Activated CD8-positive, alpha-beta memory T cell treated with anti-CD3 and anti-CD28 coated beads for 4 hours (primary cell): Measurements from ENCODE around the gene CHPT1.
A peak's percentile ranks its signal among the peaks of the same experiment; 100 is the strongest.

Experiments used
- DNase-seq, 2 donors: peaks; one replicate each; pipeline ENCODE4 v3.0.0-alpha.2; 2020; ENCODE audit warnings: low read depth in 2 of 2

The CHPT1 gene

DNA sequence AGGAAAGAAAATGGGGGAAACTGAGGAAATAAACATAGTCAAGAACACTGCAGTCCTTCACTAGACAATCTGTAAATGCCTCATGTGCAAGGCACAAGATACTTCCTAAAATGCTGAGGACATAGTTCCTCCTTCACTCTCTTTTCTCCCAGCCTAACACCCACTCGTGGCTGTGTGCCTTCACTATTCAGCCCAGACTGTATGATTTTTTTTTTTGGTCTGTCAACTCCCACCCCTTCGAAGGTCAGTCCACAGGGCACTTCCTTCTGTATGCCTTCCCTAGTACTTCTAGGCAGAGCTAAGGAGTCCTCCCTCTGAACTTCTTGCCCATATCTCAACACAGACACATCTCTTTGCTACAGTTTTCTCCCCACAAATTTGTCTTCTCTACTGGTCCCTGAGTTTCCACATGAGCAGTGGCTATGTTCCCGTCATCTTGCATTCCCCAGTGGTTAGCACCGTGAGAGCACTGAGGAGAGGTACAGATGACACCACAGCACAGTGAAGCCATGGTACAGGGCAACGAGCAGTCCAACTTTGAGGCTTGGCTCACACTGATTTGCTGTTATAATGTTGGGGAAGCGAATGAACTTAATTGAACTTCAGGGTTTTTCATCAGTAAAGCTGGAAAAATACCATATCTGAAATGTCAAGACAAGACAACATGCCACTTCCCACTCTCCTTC, 65.9 kb downstream of the CHPT1 start:
- DNase-seq, result no peak

- no peak for DNase-seq
Observed at GRCh38 chr12:101764051-101764792, 66.8 kb downstream of the CHPT1 start.

- no peak for DNase-seq
Observed at GRCh38 chr12:101767537-101767936, 70.1 kb downstream of the CHPT1 start.

- DNase-seq, result no peak
Observed at GRCh38 chr12:101768781-101769180, 71.3 kb downstream of the CHPT1 start.

GRCh38 chr12:101769865-101770264, 72.4 kb downstream of the CHPT1 start:
- no peak for DNase-seq

DNA sequence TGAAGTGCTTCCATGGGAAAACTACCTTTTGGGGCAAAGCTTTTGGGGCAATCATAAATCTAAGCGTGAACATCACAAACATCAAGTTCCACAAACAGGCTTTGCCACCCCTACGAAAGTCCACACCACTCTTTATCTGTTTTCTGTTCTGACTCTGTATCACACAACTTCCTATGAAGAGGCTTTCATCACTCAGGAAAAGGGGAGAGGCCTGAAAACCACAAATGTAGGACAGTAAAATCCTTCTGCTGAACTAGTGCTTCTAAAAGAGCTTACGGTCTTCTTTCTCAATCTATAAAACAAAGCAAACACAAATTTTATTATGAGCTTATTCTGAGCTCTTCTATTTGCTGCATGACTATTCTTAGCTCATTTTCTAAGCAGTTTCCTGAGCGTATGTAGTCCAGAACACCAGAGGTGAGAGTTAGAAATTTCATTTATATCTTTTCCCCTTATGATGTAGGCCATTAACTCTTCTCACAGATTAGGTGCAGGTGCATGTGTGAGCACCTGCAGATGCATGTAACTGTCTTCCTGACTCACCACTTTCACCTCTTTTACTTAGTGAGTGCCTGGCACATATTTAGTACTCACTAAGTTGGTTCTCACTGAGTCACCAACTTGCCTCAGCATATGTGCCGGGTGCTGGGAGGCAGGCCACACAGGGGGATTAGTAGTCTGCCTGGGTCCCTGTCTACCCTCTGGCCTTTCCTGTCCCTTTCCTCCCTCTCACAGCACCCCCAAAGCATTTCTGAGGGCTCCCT, 74.8 kb downstream of the CHPT1 start:
- no peak for DNase-seq

DNA sequence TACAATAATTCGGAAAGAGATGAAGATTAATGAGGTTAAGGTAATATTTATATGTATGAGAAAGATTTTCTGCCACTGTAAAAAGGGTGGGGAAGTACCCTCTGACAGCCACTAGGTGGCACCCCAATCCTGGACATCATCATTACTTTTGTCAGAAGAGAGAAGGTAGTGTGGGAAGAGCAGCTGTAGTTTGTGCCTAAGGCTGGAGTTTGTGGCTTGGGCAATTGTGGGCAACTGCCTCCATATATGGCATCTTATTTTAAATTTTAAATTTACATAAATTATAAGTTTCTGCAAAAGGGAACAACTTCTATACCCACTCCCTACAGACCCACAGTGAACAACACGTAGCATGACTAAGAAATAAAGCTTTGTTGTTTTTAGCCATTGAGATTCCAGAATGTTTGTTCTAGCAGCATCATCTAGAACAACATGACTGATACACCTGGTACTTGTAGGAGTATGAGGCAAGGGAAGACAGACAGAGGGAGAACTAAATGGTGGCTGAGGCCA, 76.3 kb downstream of the CHPT1 start:
- DNase-seq, result peak; percentile 45 to 50

GRCh38 chr12:101775816-101776215, 78.4 kb downstream of the CHPT1 start:
- no peak for DNase-seq

DNA sequence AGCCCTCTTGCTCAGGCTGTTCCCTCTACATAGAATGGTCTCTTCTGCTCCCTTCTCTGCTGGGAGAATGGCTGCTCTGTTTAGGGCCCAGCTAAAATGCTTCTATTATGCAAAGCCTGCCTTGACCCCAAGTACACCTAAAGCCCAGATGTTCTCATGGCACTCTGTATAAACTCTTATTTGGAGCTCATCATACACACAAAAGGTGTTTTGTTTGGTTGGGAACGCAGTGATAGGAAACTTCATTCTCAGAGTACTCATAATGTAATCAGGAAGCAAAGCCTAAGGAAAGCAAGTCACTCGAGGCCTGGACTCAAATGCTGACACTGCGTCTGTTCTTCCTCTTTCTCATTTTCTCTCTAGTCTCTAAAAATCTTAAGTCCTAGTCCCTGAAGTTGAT, 80.0 kb downstream of the CHPT1 start:
- DNase-seq, result no peak

GRCh38 chr12:101777978-101778377, 80.5 kb downstream of the CHPT1 start:
- DNase-seq, result no peak
